ENCODE data around the gene RAD50. TPM values are rescaled to one million over a fixed set of nuclear protein-coding genes. Genes with fewer than 3 reads are reported as not detected.
"Not testable (repeated sequence)": the region's sequence is repeated elsewhere in the genome, so short reads cannot be mapped to it uniquely, and the experiment has no call there.

RAD50 gene
- polyA plus RNA-seq, 1 experiment = 9.7 TPM

- no peak for DNase-seq (ENCODE audit: low read depth)
- ChIA-PET CTCF (interaction anchor here (0.6 kb wide), 1 partner anchor 97 kb away, joined by 3 read pairs; the partner anchor contains the start of gene IL4), POLR2A (no interaction called here)
- Histone ChIP-seq H3K4me3 (ENCODE audit: low read depth, low read length) (no peak overlapping the region), H3K27me3 (ENCODE audit: control insufficient read depth, insufficient read depth, low read length) (no peaks in the 10 kb centered on the region), H3K36me3 (ENCODE audit: control insufficient read depth, insufficient read depth, low read length) (0 out of 2 replicates have a peak, but pooled peaks cover 2% of the 10 kb centered on the region)
- TF ChIP-seq CTCF (IDR thresholded peaks at IDR 0.05; ENCODE audit: insufficient read depth, low read depth, low read length) = no peak
Measured at GRCh38 chr5:132576123-132576522, 19.3 kb downstream of the RAD50 start.

GRCh38 chr5:132584560-132584959 is 27.8 kb downstream of the RAD50 start:
- CTCF ChIA-PET; DNase-seq (ENCODE audit: low read depth); POLR2A ChIA-PET; H3K4me3 ChIP-seq (ENCODE audit: low read depth, low read length); H3K27me3 ChIP-seq (ENCODE audit: control insufficient read depth, insufficient read depth, low read length); H3K36me3 ChIP-seq (ENCODE audit: control insufficient read depth, insufficient read depth, low read length): not testable (repeated sequence)

GRCh38 chr5:132586063-132586462 is 29.3 kb downstream of the RAD50 start:
- no peak for TF ChIP-seq CTCF (IDR thresholded peaks at IDR 0.05; ENCODE audit: insufficient read depth, low read depth, low read length)
- POLR2A ChIA-PET = no interaction called here
- Histone ChIP-seq H3K4me3 (ENCODE audit: low read depth, low read length) (no peak overlapping the region), H3K27me3 (ENCODE audit: control insufficient read depth, insufficient read depth, low read length) (no peaks in the 10 kb centered on the region), H3K36me3 (ENCODE audit: control insufficient read depth, insufficient read depth, low read length) (no peaks in the 10 kb centered on the region; the same call in 1 of the 2 replicates)
- CTCF ChIA-PET = interaction anchor here (1.2 kb wide), 1 partner anchor 35 kb away, joined by 4 read pairs; no protein-coding TSS in a partner anchor
- DNase-seq (ENCODE audit: low read depth) = no peak

- H3K27me3 ChIP-seq (ENCODE audit: control insufficient read depth, insufficient read depth, low read length) = no peaks in the 10 kb centered on the region
- H3K36me3 ChIP-seq (ENCODE audit: control insufficient read depth, insufficient read depth, low read length) = no peaks in the 10 kb centered on the region; the same call in 1 of the 2 replicates
- DNase-seq (ENCODE audit: low read depth) = no peak
- no peak overlapping the region for H3K4me3 ChIP-seq (ENCODE audit: low read depth, low read length)
- no peak for TF ChIP-seq CTCF (IDR thresholded peaks at IDR 0.05; ENCODE audit: insufficient read depth, low read depth, low read length)
- ChIA-PET POLR2A (no interaction called here), CTCF (interaction anchor here (1.2 kb wide), 1 partner anchor 9 kb away, joined by 4 read pairs; no protein-coding TSS in a partner anchor)
Measured at GRCh38 chr5:132589467-132589866, 32.7 kb downstream of the RAD50 start.

GRCh38 chr5:132591145-132591544 is 34.4 kb downstream of the RAD50 start:
- H3K4me3 ChIP-seq (ENCODE audit: low read depth, low read length) = no peak overlapping the region
- ChIA-PET CTCF (no interaction called here), POLR2A (no interaction called here)
- no peaks in the 10 kb centered on the region for H3K27me3 ChIP-seq (ENCODE audit: control insufficient read depth, insufficient read depth, low read length)
- DNase-seq (ENCODE audit: low read depth) = no peak
- TF ChIP-seq CTCF (IDR thresholded peaks at IDR 0.05; ENCODE audit: insufficient read depth, low read depth, low read length) = no peak
- peaks cover 2% of the 10 kb centered on the region for H3K36me3 ChIP-seq (ENCODE audit: control insufficient read depth, insufficient read depth, low read length)

- ChIA-PET CTCF (no interaction called here), POLR2A (no interaction called here)
- TF ChIP-seq CTCF (IDR thresholded peaks at IDR 0.05; ENCODE audit: insufficient read depth, low read depth, low read length) = no peak
- H3K36me3 ChIP-seq (ENCODE audit: control insufficient read depth, insufficient read depth, low read length) = peaks cover 6% of the 10 kb centered on the region
- H3K27me3 ChIP-seq (ENCODE audit: control insufficient read depth, insufficient read depth, low read length) = no peaks in the 10 kb centered on the region
- H3K4me3 ChIP-seq (ENCODE audit: low read depth, low read length) = no peak overlapping the region
- no peak for DNase-seq (ENCODE audit: low read depth)
Measured at GRCh38 chr5:132592521-132592920, 35.7 kb downstream of the RAD50 start.
